ENCODE measurements around the gene ACOXL.

ACOXL gene

DNA sequence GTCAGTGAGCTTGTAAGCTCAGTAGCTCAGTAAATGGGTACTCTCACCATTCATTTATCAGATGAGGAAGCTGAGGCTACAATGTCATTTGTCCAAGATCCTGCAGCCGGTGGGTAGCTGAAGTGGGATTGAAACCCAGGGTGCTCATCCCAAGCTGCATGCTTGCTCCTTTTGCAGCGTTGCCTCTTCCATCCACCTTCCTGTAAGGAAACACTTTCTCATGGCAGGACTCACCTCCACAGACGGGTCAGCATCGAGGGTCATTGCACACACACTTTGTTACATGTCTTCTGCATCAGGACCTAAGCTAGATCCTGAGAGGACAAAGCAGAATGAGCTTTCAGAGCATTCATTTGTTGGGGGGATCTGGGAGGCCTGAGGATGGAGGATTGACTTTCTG, 60.7 kb downstream of the ACOXL start:
- H3K4me1 ChIP-seq, result no peaks in the 10 kb centered on the region
- no peak overlapping the region for H3K4me2 ChIP-seq
- H4K20me1 ChIP-seq, result no peaks in the 10 kb centered on the region
- no peak overlapping the region for H3K4me3 ChIP-seq
- TF ChIP-seq Cebpa-rat (IDR thresholded peaks at IDR 0.05), result no peak
- no peak overlapping the region for H3K9ac ChIP-seq
- no peaks in the 10 kb centered on the region for H3K9me3 ChIP-seq (replicated peaks in 1 of 11)
- no peaks in the 10 kb centered on the region for H3K27me3 ChIP-seq
- no peak overlapping the region for H3K27ac ChIP-seq
- no peaks in the 10 kb centered on the region for H3K36me3 ChIP-seq

DNA sequence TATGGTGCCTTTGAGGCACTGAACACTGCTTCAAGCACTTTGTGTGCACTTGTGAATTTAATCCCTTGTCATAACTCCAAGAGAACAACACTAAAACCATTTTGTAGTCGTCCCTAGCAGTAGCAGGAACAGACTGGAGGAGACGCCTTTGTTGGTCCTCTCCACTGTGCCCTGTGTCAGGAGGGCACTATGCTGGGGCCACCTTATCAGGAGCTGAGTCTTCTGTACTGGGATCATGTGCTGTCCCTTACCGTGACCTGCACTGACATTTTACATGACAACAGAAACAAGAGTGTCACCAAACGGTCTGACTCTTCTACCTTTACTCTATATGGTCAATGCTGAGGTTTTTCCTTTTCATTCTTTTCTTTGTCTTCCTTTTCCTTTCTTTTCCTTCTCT, 62.0 kb downstream of the ACOXL start:
- Histone ChIP-seq H3K27me3 (no peaks in the 10 kb centered on the region), H3K4me2 (no peak overlapping the region), H3K36me3 (no peaks in the 10 kb centered on the region)

DNA sequence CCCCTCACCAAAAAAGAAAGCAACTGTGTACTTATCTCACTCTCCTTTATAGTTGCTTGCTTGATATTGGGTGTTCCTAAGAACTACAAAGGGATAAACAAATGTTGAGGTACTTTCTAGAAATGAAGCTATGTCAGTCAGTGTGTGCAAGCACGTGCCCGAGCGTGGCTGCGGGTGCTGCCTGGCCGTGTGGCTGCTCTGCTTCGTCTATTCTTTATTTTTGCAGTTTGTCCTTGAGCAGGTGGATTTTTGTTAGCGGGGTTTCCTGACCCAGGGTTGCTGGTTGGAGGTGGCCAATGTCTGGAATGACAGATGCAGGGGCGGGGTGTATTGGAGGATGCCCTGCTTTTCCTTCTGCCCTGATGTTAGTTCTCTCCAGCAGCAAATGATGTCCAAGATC, 62.6 kb downstream of the ACOXL start:
- no peaks in the 10 kb centered on the region for H3K27me3 ChIP-seq
- H3K9me3 ChIP-seq (replicated peaks in 1 of 11), result peaks cover 8 to 14% (median 11%) of the 10 kb centered on the region in 11 experiments
- no peaks in the 10 kb centered on the region for H4K20me1 ChIP-seq
- no peak for TF ChIP-seq Cebpa-rat (IDR thresholded peaks at IDR 0.05)
- H3K4me1 ChIP-seq, result no peaks in the 10 kb centered on the region
- H3K36me3 ChIP-seq, result no peaks in the 10 kb centered on the region
- H3K4me3 ChIP-seq, result no peak overlapping the region
- H3K9ac ChIP-seq, result no peak overlapping the region
- no peak overlapping the region for H3K4me2 ChIP-seq
- H3K27ac ChIP-seq, result no peak overlapping the region

More for the DNA sequence above, 62.0 kb downstream of the ACOXL start:
- Histone ChIP-seq H3K27ac (no peak overlapping the region), H3K9me3 (replicated peaks in 1 of 11) (peaks cover 3 to 9% (median 6%) of the 10 kb centered on the region in 11 experiments; a peak in 20 of 22 replicates), H3K9ac (no peak overlapping the region), H4K20me1 (no peaks in the 10 kb centered on the region), H3K4me3 (no peak overlapping the region), H3K4me1 (no peaks in the 10 kb centered on the region)
- no peak for TF ChIP-seq Cebpa-rat (IDR thresholded peaks at IDR 0.05)

DNA sequence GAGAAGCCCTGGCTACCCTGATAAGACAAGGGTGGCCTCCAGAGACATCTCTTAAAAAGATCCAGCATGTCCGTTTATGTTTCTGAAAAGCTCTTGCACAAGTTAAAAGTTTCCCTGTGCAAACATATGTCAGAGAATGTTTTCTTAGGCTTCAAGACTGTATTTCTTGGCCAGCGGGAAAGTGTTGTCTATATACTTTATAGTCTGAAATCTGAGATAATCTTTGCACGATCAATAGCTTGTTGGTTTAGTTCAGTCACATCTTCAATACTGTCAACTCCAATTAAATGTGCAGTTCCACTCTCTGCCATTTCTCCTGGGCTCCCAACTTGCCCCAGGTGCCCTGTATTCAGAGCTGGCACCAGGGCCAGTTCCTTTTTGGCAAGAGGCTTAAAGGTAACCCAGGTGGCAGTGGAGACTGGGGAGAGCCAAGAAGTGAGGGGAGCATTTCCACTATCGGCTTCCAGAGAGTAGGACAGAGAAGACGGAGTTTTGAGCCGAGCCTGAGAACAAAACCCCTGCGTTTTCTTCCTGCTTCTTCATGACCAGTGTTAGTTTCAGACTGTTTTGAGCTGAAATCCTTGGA, 64.4 kb downstream of the ACOXL start:
- Histone ChIP-seq H3K4me2 (no peak overlapping the region), H3K4me3 (no peak overlapping the region), H3K9ac (no peak overlapping the region), H3K27me3 (peaks cover 0 to 4% (median 0%) of the 10 kb centered on the region in 11 experiments; a peak in 3 of 22 replicates), H3K36me3 (no peaks in the 10 kb centered on the region), H3K9me3 (replicated peaks in 1 of 11) (peaks cover 10 to 20% (median 17%) of the 10 kb centered on the region in 11 experiments), H4K20me1 (no peaks in the 10 kb centered on the region), H3K27ac (no peak overlapping the region), H3K4me1 (no peaks in the 10 kb centered on the region)
- TF ChIP-seq Cebpa-rat (IDR thresholded peaks at IDR 0.05), result no peak

DNA sequence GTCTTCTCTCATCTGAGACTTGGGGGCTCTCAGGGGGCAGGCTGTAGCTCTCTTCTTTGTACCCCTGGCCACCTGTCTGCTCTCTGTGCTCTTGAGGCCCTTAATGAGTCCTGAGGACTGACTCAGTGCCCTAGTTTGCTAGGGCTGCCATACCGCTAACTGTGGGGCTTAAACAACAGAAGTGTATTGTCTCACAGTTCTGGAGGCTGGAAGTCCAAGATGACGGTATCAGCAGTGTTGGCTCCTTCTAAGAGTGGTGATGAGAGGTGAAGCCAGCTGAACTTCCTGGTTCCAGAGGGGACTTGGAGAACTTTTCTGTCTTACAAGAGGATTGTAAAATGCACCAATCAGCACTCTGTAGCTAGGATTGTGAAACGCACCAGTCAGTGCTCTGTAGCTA, 67.0 kb downstream of the ACOXL start:
- Histone ChIP-seq H3K27ac (no peak overlapping the region), H3K27me3 (peaks cover 0 to 17% (median 5%) of the 10 kb centered on the region in 11 experiments; a peak in 8 of 22 replicates), H3K36me3 (no peaks in the 10 kb centered on the region), H3K9ac (no peak overlapping the region), H3K4me3 (no peak overlapping the region), H4K20me1 (no peaks in the 10 kb centered on the region), H3K4me1 (peaks cover 0 to 2% (median 0%) of the 10 kb centered on the region in 10 experiments; a peak in 4 of 20 replicates), H3K9me3 (replicated peaks in 1 of 11) (peaks cover 17 to 32% (median 25%) of the 10 kb centered on the region in 11 experiments), H3K4me2 (no peak overlapping the region)
- no peak for TF ChIP-seq Cebpa-rat (IDR thresholded peaks at IDR 0.05)

DNA sequence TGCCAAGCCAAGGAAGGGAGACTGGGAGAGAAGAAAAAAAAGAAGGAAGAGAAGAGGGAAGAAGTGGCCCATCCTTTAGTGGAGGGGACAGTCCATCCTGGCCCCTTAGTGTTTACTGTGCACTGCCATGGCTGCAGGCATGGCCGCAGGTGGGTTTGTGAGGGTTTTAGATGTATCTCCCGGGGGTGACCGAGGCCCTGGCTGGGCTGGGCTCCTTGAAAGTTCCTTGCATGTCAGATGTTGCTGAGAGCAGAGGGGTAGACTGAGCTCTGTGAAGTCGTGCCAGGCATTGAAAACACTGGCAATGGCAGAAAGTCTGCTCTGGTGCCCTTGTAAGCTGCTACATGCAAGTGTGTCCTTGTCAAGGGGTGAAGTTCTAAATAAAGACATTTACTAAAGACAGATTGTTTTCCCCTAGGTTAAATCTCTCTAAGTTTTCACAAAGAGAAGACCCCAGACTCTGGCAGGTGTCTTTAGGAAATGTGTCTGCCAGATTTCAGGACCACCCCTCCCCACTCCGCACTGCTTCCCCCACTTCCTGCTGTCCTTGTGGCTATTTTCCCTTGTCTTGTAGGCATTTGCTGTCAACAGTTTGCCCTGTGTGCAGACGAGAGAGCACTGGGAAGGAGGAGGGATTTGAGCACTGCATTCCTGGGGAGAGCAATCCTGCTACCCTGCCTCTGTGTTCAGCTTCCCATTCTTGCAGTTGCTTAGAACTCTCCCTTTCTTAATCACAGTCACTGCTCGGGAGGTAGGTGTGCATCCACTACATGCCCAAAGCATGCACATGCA, 68.4 kb downstream of the ACOXL start:
- no peak for TF ChIP-seq Cebpa-rat (IDR thresholded peaks at IDR 0.05)
- Histone ChIP-seq H4K20me1 (peaks cover 0 to 8% (median 5%) of the 10 kb centered on the region in 11 experiments; a peak in 7 of 22 replicates), H3K36me3 (no peaks in the 10 kb centered on the region), H3K9ac (no peak overlapping the region), H3K27ac (no peak overlapping the region), H3K9me3 (replicated peaks in 1 of 11) (peaks cover 19 to 34% (median 28%) of the 10 kb centered on the region in 11 experiments), H3K4me3 (no peak overlapping the region), H3K4me1 (peaks cover 9 to 16% (median 13%) of the 10 kb centered on the region in 10 experiments), H3K4me2 (no peak overlapping the region), H3K27me3 (peaks cover 0 to 17% (median 8%) of the 10 kb centered on the region in 11 experiments; a peak in 13 of 22 replicates)

DNA sequence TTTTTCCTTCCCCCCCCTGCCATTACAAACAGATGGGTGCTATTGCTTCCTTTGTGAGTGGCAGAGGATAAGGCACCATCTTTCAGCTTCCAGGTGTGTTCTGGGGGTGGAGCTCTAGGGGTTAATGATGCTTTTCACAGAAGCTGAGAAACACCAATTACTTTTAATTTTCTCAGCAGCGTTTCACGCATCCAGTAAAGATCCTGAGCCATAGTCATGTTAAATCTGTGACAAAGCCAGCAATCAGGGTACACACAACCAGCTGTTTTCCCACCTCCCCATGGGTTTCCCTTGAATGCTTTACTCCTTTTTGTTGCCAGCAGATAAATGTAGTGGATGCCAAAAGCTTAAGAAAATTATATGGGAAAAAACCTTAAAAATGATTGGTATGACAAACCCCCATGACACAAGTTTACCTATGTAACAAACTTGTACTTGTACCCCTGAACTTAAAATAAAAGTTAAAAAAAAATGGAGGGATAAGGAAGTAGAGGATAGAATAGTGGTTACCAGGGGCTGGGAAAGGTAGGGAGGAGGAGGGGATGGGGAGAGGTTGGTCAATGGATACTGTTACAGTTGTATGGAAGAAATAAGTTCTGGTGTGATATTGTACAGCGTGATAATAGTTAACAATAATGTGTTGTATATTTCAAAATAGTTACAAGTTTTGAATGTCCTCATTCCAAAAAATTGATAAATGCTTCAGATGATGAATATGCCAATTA, 70.0 kb downstream of the ACOXL start:
- Histone ChIP-seq H4K20me1 (peaks cover 0 to 21% (median 9%) of the 10 kb centered on the region in 11 experiments; a peak in 8 of 22 replicates), H3K4me3 (no peak overlapping the region), H3K27me3 (peaks cover 4 to 28% (median 19%) of the 10 kb centered on the region in 11 experiments; a peak in 19 of 22 replicates), H3K4me2 (no peak overlapping the region), H3K27ac (no peak overlapping the region), H3K9me3 (replicated peaks in 1 of 11) (peaks cover 19 to 34% (median 28%) of the 10 kb centered on the region in 11 experiments), H3K4me1 (peaks cover 24 to 32% (median 28%) of the 10 kb centered on the region in 10 experiments), H3K9ac (no peak overlapping the region), H3K36me3 (no peaks in the 10 kb centered on the region)
- TF ChIP-seq Cebpa-rat (IDR thresholded peaks at IDR 0.05), result no peak

DNA sequence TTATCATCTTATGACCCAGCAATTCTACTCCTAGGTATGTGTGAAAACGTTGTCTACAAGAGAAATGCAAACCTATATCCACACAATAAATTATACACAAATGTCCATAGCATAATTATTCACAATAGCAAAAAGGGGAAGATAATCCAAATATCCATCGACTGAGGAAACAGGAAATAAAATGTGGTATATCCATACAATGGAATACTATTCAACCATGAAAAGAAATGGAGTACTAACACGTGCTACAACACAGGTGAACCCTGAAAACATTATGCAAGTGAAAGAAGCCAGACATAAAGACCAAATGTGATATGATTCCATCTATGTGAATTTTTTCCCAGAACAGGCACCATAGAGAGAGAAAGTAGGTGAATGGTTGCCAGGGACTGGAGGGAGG, 72.1 kb downstream of the ACOXL start:
- H4K20me1 ChIP-seq, result peaks cover 0 to 21% (median 9%) of the 10 kb centered on the region in 11 experiments; a peak in 8 of 22 replicates
- peak overlapping the region in 9 of 11 experiments; percentile 70 to 98 (median 91); a peak in 15 of 22 replicates for H3K4me2 ChIP-seq
- H3K4me1 ChIP-seq, result peaks cover 24 to 51% (median 39%) of the 10 kb centered on the region in 10 experiments
- no peaks in the 10 kb centered on the region for H3K36me3 ChIP-seq
- H3K9ac ChIP-seq, result no peak overlapping the region
- H3K4me3 ChIP-seq, result peak overlapping the region in 1 of 10 experiments; percentile 3; a peak in 1 of 20 replicates
- H3K27ac ChIP-seq, result no peak overlapping the region
- peaks cover 9 to 39% (median 34%) of the 10 kb centered on the region in 11 experiments; a peak in 19 of 22 replicates for H3K27me3 ChIP-seq
- TF ChIP-seq Cebpa-rat (IDR thresholded peaks at IDR 0.05), result no peak
- peaks cover 16 to 27% (median 22%) of the 10 kb centered on the region in 11 experiments for H3K9me3 ChIP-seq (replicated peaks in 1 of 11)
